Measurements from ENCODE around the gene GPATCH2.

GPATCH2 gene

DNA sequence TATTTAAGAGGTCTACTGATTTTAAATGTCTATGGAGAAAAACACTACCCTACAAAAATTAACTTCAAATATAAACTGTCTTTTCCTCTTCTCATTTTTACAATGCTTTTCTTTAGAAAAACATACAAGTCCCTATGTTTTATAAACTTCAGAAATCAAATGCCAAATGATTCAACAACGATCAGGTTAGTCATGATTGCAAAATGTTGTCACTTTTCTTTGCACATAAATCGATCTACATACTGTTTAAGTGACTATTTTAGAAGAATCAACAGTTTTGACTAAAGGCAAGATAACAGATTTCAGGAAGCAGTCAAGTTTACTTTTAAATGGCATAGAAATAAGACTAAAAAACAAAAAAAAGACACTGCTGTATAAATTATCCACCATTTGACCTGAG lies 168.7 kb downstream of the GPATCH2 start:
- H3K4me3 ChIP-seq (ENCODE audit: insufficient read depth, low read depth, low read length), result no peak overlapping the region
- H3K27ac ChIP-seq (ENCODE audit: insufficient read depth, low read depth, low read length, poor library complexity, severe bottlenecking), result no peak overlapping the region
- H3K9me3 ChIP-seq (ENCODE audit: control insufficient read depth, low read length), result peaks cover 2% of the 10 kb centered on the region
- no peaks in the 10 kb centered on the region for H3K36me3 ChIP-seq (ENCODE audit: control insufficient read depth, insufficient read depth, low read length)
- H3K27me3 ChIP-seq (ENCODE audit: control insufficient read depth, insufficient read depth, low read length, poor library complexity, severe bottlenecking), result no peaks in the 10 kb centered on the region
- no peaks in the 10 kb centered on the region for H3K4me1 ChIP-seq (ENCODE audit: control insufficient read depth, insufficient read depth, low read length)
- 94 to 100% methylated on average over 2 of the region's 2 CpGs for WGBS, 2 experiments

DNA sequence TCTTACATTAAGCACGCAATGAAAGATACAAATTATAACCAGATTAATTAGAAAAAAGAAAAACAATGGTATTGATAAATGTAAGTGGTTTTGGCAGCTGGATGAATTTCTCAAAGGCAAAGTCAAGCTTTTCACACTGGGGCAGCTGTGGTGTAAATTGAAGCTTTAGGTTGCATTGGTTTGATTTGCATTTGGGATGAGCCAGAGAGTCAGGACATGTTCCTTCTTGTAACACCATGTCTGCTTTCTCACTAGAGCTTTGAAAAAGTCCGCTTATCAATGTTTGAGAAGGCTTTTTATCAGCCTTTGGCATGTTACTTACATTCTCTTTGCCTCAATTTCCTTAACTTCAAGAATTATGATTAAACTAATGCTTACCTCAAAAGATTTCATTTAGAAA lies 173.9 kb downstream of the GPATCH2 start:
- Histone ChIP-seq H3K9me3 (ENCODE audit: control insufficient read depth, low read length) (no peaks in the 10 kb centered on the region), H3K4me1 (ENCODE audit: control insufficient read depth, insufficient read depth, low read length) (no peaks in the 10 kb centered on the region), H3K27ac (ENCODE audit: insufficient read depth, low read depth, low read length, poor library complexity, severe bottlenecking) (no peak overlapping the region), H3K36me3 (ENCODE audit: control insufficient read depth, insufficient read depth, low read length) (no peaks in the 10 kb centered on the region), H3K4me3 (ENCODE audit: insufficient read depth, low read depth, low read length) (no peak overlapping the region), H3K27me3 (ENCODE audit: control insufficient read depth, insufficient read depth, low read length, poor library complexity, severe bottlenecking) (no peaks in the 10 kb centered on the region)
- WGBS, 2 experiments, result 93 to 95% methylated on average over 1 of the region's 2 CpGs

DNA sequence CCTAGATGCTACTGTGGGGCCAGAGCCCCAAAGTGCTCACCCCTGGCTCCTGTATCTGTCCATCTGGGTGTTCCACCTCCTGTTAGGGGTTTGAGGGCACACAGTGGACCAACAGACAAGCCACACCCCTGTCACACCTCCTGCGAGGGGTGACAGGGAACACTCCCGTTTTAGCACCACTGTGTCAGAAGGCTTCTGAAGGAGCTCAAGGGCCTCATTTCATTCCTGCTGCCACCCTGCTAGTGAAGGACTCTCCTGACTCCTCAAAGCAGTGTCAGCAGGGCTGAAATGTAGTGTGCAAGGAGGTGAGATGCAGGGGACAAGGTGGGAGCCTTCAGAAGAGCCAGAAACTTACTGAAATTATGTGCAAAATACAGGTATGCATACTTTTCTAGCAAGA lies 174.6 kb downstream of the GPATCH2 start:
- H3K4me3 ChIP-seq (ENCODE audit: insufficient read depth, low read depth, low read length), result no peak overlapping the region
- H3K27ac ChIP-seq (ENCODE audit: insufficient read depth, low read depth, low read length, poor library complexity, severe bottlenecking), result no peak overlapping the region
- H3K27me3 ChIP-seq (ENCODE audit: control insufficient read depth, insufficient read depth, low read length, poor library complexity, severe bottlenecking), result no peaks in the 10 kb centered on the region
- no peaks in the 10 kb centered on the region for H3K4me1 ChIP-seq (ENCODE audit: control insufficient read depth, insufficient read depth, low read length)
- no peaks in the 10 kb centered on the region for H3K36me3 ChIP-seq (ENCODE audit: control insufficient read depth, insufficient read depth, low read length)
- 92% methylated on average over 2 of the region's 2 CpGs for WGBS, 2 experiments
- no peaks in the 10 kb centered on the region for H3K9me3 ChIP-seq (ENCODE audit: control insufficient read depth, low read length)

DNA sequence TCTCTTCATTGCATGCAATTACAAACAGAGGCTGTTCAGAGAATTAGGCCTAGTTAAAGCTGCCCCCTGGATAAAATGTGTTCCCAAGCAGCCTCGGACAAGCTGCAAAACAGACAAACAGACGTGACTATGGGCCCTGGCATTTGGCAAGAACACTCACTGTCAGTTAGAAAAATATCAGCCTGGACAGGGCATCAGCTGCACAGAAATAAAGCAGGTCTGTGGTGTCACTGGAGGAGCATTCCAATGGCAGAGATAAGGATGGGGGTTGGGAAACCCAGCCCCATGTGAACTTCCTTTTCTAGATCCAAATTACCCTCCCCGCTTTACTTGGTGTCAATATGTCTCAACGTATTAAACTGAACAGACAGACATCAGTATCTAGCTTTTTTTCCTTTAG lies 177.1 kb downstream of the GPATCH2 start:
- H3K27ac ChIP-seq (ENCODE audit: insufficient read depth, low read depth, low read length, poor library complexity, severe bottlenecking), result no peak overlapping the region
- H3K9me3 ChIP-seq (ENCODE audit: control insufficient read depth, low read length), result no peaks in the 10 kb centered on the region
- no peak overlapping the region for H3K4me3 ChIP-seq (ENCODE audit: insufficient read depth, low read depth, low read length)
- no peaks in the 10 kb centered on the region for H3K36me3 ChIP-seq (ENCODE audit: control insufficient read depth, insufficient read depth, low read length)
- no peaks in the 10 kb centered on the region for H3K4me1 ChIP-seq (ENCODE audit: control insufficient read depth, insufficient read depth, low read length)
- 91 to 96% methylated on average over 4 of the region's 4 CpGs for WGBS, 2 experiments
- no peaks in the 10 kb centered on the region for H3K27me3 ChIP-seq (ENCODE audit: control insufficient read depth, insufficient read depth, low read length, poor library complexity, severe bottlenecking)

DNA sequence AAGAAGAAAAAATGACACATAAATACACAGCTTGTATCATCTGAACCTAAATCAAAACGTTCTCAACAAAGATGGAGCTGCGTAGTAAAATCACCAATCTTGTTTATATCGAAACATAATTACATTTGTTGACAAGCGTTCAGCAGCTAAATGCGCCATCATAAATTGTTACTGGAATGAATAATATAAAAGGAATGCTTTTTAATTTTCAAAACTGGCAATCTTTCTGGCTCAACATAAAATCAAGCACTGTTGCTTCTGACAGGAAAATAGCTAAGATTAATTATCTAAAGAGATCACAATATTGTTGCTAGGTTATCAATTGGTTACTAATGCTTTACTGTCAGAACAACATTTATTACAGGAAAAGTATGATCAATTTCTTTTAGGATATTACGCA lies 181.5 kb downstream of the GPATCH2 start:
- WGBS, 2 experiments, result 98% methylated on average over 3 to 5 of the region's 6 CpGs
- H3K27ac ChIP-seq (ENCODE audit: insufficient read depth, low read depth, low read length, poor library complexity, severe bottlenecking), result no peak overlapping the region
- H3K4me1 ChIP-seq (ENCODE audit: control insufficient read depth, insufficient read depth, low read length), result no peaks in the 10 kb centered on the region
- H3K36me3 ChIP-seq (ENCODE audit: control insufficient read depth, insufficient read depth, low read length), result no peaks in the 10 kb centered on the region
- H3K4me3 ChIP-seq (ENCODE audit: insufficient read depth, low read depth, low read length), result no peak overlapping the region
- no peaks in the 10 kb centered on the region for H3K27me3 ChIP-seq (ENCODE audit: control insufficient read depth, insufficient read depth, low read length, poor library complexity, severe bottlenecking)
- H3K9me3 ChIP-seq (ENCODE audit: control insufficient read depth, low read length), result no peaks in the 10 kb centered on the region

DNA sequence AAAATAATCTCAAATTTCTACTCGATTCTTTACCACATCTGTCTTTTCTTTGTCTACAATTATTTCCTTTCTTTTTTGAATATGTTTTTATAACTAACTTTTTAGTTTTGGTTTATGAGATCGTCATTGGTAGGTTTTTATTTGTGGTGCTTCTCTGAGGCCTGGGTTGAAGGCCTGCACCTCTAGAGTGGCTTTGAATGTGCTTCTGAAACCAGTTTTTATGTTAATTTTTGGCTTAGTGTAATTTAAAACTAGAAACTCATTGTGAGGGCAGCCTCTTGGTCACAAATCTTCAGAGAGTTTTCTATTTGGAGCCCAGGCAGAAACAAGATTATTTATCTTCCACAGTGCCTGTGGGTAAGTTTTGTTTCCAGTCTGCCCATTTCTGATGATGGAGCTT lies 187.0 kb downstream of the GPATCH2 start:
- Histone ChIP-seq H3K27ac (ENCODE audit: insufficient read depth, low read depth, low read length, poor library complexity, severe bottlenecking) (no peak overlapping the region), H3K27me3 (ENCODE audit: control insufficient read depth, insufficient read depth, low read length, poor library complexity, severe bottlenecking) (no peaks in the 10 kb centered on the region), H3K4me1 (ENCODE audit: control insufficient read depth, insufficient read depth, low read length) (no peaks in the 10 kb centered on the region), H3K36me3 (ENCODE audit: control insufficient read depth, insufficient read depth, low read length) (no peaks in the 10 kb centered on the region), H3K4me3 (ENCODE audit: insufficient read depth, low read depth, low read length) (no peak overlapping the region), H3K9me3 (ENCODE audit: control insufficient read depth, low read length) (no peaks in the 10 kb centered on the region)
- 93 to 98% methylated on average over 1 to 2 of the region's 2 CpGs for WGBS, 2 experiments

DNA sequence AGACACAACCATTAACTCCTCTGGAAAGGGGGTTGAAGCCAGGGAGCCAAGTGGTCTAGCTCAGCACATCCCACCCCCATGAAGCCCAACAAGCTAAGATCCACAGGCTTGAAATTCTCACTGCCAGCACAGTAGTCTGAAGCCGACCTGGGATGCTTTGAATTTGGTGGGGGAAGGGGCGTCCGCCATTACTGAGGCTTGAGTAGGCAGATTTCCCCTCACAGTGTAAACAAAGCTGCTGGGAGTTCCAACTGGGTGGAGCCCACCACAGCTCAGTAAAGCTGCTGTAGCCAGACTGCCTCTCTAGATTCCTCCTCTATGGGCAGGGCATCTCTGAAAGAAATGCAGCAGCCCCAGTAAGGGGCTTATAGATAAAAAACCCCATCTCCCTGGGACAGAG lies 193.5 kb downstream of the GPATCH2 start:
- Histone ChIP-seq H3K9me3 (ENCODE audit: control insufficient read depth, low read length) (no peaks in the 10 kb centered on the region), H3K36me3 (ENCODE audit: control insufficient read depth, insufficient read depth, low read length) (no peaks in the 10 kb centered on the region), H3K27ac (ENCODE audit: insufficient read depth, low read depth, low read length, poor library complexity, severe bottlenecking) (no peak overlapping the region), H3K4me1 (ENCODE audit: control insufficient read depth, insufficient read depth, low read length) (peaks cover 5% of the 10 kb centered on the region), H3K27me3 (ENCODE audit: control insufficient read depth, insufficient read depth, low read length, poor library complexity, severe bottlenecking) (no peaks in the 10 kb centered on the region), H3K4me3 (ENCODE audit: insufficient read depth, low read depth, low read length) (no peak overlapping the region)
- WGBS, 2 experiments, result 58 to 70% methylated on average over 3 of the region's 3 CpGs

DNA sequence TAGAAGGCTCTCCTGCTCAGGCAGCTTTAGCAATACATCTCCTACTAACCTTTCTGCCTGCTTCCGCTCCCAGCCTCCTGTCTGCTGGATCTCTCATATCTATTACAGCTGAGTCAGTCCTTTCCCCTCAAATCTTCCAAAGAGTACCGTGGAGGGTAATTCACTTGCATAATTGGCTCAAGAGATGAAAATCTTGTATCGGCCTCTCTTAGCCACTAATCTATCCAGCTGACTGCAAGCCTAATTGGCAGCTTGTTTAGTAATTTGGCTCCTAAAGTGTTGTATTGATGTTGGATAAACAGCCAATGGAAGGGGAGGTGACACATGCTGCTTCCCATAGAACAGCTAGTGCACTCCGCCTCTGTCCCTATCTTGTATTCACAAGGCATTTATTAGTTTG lies 195.7 kb downstream of the GPATCH2 start:
- Histone ChIP-seq H3K27ac (ENCODE audit: insufficient read depth, low read depth, low read length, poor library complexity, severe bottlenecking) (no peak overlapping the region), H3K27me3 (ENCODE audit: control insufficient read depth, insufficient read depth, low read length, poor library complexity, severe bottlenecking) (no peaks in the 10 kb centered on the region), H3K36me3 (ENCODE audit: control insufficient read depth, insufficient read depth, low read length) (no peaks in the 10 kb centered on the region)

DNA sequence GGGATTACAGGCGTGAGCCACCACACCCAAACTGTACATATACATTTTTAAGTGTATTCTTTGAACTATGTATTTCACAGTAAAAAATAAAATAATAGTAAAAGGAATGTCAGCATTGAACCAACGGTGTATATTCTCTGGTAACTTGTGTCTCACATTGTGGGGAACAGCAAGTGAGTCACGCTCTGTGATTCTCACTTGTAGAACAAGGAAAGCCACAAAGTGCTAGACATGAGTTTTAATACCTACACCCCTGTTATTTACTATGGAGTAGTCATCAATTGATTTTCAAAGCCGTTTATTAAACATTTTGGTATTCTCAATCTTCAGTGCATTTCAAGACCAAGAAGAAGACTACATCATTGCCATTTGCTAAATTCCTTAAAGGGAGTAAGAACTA lies 197.2 kb downstream of the GPATCH2 start:
- peaks cover 5% of the 10 kb centered on the region for H3K4me1 ChIP-seq (ENCODE audit: control insufficient read depth, insufficient read depth, low read length)
- 91 to 98% methylated on average over 3 of the region's 4 CpGs for WGBS, 2 experiments
- no peak overlapping the region for H3K27ac ChIP-seq (ENCODE audit: insufficient read depth, low read depth, low read length, poor library complexity, severe bottlenecking)
- H3K9me3 ChIP-seq (ENCODE audit: control insufficient read depth, low read length), result no peaks in the 10 kb centered on the region
- H3K4me3 ChIP-seq (ENCODE audit: insufficient read depth, low read depth, low read length), result no peak overlapping the region
- no peaks in the 10 kb centered on the region for H3K36me3 ChIP-seq (ENCODE audit: control insufficient read depth, insufficient read depth, low read length)
- H3K27me3 ChIP-seq (ENCODE audit: control insufficient read depth, insufficient read depth, low read length, poor library complexity, severe bottlenecking), result no peaks in the 10 kb centered on the region

More for the DNA sequence above, 195.7 kb downstream of the GPATCH2 start:
- peaks cover 5% of the 10 kb centered on the region for H3K4me1 ChIP-seq (ENCODE audit: control insufficient read depth, insufficient read depth, low read length)
- H3K4me3 ChIP-seq (ENCODE audit: insufficient read depth, low read depth, low read length), result no peak overlapping the region
- 71 to 79% methylated on average over 4 of the region's 4 CpGs for WGBS, 2 experiments
- no peaks in the 10 kb centered on the region for H3K9me3 ChIP-seq (ENCODE audit: control insufficient read depth, low read length)

DNA sequence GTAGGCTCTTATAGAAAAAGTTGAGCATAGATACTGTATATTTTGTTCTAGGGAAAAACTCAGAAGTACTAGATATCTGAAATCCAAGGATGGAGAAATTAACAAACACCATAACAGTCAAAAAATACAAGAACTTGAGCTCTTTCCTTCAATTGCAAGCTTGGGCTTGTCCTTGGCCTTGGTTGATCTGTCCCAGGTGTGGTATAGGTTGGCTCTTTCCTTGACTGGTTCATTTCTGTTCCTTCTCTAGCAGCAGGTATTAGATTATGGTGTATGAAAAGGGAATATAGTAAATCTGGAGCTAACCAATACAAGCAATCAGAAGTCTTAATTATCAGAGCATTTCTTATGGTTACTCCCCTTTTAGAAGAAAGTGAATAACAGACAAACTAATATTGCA lies 198.6 kb downstream of the GPATCH2 start:
- Histone ChIP-seq H3K4me3 (ENCODE audit: insufficient read depth, low read depth, low read length) (no peak overlapping the region), H3K9me3 (ENCODE audit: control insufficient read depth, low read length) (no peaks in the 10 kb centered on the region), H3K36me3 (ENCODE audit: control insufficient read depth, insufficient read depth, low read length) (no peaks in the 10 kb centered on the region), H3K27me3 (ENCODE audit: control insufficient read depth, insufficient read depth, low read length, poor library complexity, severe bottlenecking) (no peaks in the 10 kb centered on the region), H3K27ac (ENCODE audit: insufficient read depth, low read depth, low read length, poor library complexity, severe bottlenecking) (no peak overlapping the region), H3K4me1 (ENCODE audit: control insufficient read depth, insufficient read depth, low read length) (peaks cover 3% of the 10 kb centered on the region)

DNA sequence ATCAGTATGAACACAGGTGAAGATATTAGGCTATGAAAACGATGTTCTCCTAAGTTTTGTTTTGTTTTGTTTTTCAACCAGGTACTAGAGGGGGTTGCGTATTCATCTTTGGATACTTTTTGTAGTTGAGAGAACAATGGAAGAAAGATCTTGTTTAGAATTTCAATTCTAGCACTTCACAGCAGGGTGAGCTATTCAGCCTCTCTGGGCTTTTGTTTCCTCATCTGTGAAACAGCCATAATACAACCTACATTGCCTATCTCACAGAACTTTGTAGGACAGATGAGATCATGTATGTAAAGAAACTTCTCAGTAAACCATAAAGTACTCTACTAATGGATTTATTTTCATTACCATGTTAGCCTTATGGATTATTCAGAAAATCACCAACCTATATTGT lies 199.5 kb downstream of the GPATCH2 start:
- 63 to 67% methylated on average over 2 of the region's 2 CpGs for WGBS, 2 experiments
- Histone ChIP-seq H3K36me3 (ENCODE audit: control insufficient read depth, insufficient read depth, low read length) (no peaks in the 10 kb centered on the region), H3K27me3 (ENCODE audit: control insufficient read depth, insufficient read depth, low read length, poor library complexity, severe bottlenecking) (no peaks in the 10 kb centered on the region), H3K27ac (ENCODE audit: insufficient read depth, low read depth, low read length, poor library complexity, severe bottlenecking) (no peak overlapping the region), H3K9me3 (ENCODE audit: control insufficient read depth, low read length) (no peaks in the 10 kb centered on the region), H3K4me3 (ENCODE audit: insufficient read depth, low read depth, low read length) (no peak overlapping the region), H3K4me1 (ENCODE audit: control insufficient read depth, insufficient read depth, low read length) (no peaks in the 10 kb centered on the region)

All from ectodermal cell (in vitro differentiated cells).